ENCODE data around the gene TTC13. TPM values are rescaled to one million over a fixed set of nuclear protein-coding genes. Genes with fewer than 3 reads are reported as not detected.

TTC13 gene
- total RNA-seq, 1 experiment from 2014 or later = 12.3 TPM

GRCh38 chr1:230926182-230926581, 52.5 kb downstream of the TTC13 start:
- Histone ChIP-seq H3K9me3 (ENCODE audit: control insufficient read depth in 1 of 2, insufficient read depth in 1 of 2, low read depth in 1 of 2, low read length in 2 of 2) (no peaks in the 10 kb centered on the region), H3K27ac (ENCODE audit: low read depth, low read length) (no peak overlapping the region), H2AFZ (ENCODE audit: low read depth, low read length, poor library complexity, severe bottlenecking) (no peak overlapping the region), H3K4me1 (ENCODE audit: control insufficient read depth in 1 of 2, insufficient read depth in 2 of 2, low read length in 2 of 2) (no peaks in the 10 kb centered on the region), H3K27me3 (ENCODE audit: insufficient read depth, low read length) (no peaks in the 10 kb centered on the region), H3K36me3 (ENCODE audit: control insufficient read depth in 1 of 2, insufficient read depth in 2 of 2, low read length in 2 of 2) (peaks cover 0 to 3% of the 10 kb centered on the region in 2 experiments; a peak in 1 of 4 replicates), H3K4me2 (ENCODE audit: low read length) (no peak overlapping the region), H4K20me1 (ENCODE audit: insufficient read depth) (no peaks in the 10 kb centered on the region), H3K4me3 (replicated peaks in 1 of 2; ENCODE audit: low read depth in 1 of 2, low read length in 2 of 2) (no peak overlapping the region), H3K9ac (ENCODE audit: low read length) (no peak overlapping the region), H3K79me2 (ENCODE audit: insufficient read depth, low read length) (no peaks in the 10 kb centered on the region), H3K9me2 (ENCODE audit: insufficient read depth) (no peaks in the 10 kb centered on the region)
- ChIA-PET RAD21 (ENCODE audit: low non-redundant PET in 1 of 2, low total read pairs in 2 of 2, uncharacterized antibody in 2 of 2, unreplicated experiment in 2 of 2) (no interaction called here), POLR2A (no interaction called here), CTCF (no interaction called here)
- intact Hi-C loops (cut with micrococcal nuclease) = no loop called here
- ATAC-seq (no peak), DNase-seq (ENCODE audit: low read depth, low spot score) (no peak)
- TF ChIP-seq, protein P1, sequence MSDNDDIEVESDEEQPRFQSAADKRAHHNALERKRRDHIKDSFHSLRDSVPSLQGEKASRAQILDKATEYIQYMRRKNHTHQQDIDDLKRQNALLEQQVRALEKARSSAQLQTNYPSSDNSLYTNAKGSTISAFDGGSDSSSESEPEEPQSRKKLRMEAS (IDR thresholded peaks at IDR 0.05) = no peak
- no TSS peak for BruUV-seq (replicated peaks)

- RAD21 ChIA-PET (ENCODE audit: low non-redundant PET in 1 of 2, low total read pairs in 2 of 2, uncharacterized antibody in 2 of 2, unreplicated experiment in 2 of 2) = no interaction called here
- no peak for DNase-seq (ENCODE audit: low read depth, low spot score)
- H3K4me1 ChIP-seq (ENCODE audit: control insufficient read depth in 1 of 2, insufficient read depth in 2 of 2, low read length in 2 of 2) = no peaks in the 10 kb centered on the region
- H3K9me3 ChIP-seq (ENCODE audit: control insufficient read depth in 1 of 2, insufficient read depth in 1 of 2, low read depth in 1 of 2, low read length in 2 of 2) = no peaks in the 10 kb centered on the region
- no peak for ATAC-seq
- no peak overlapping the region for H3K4me2 ChIP-seq (ENCODE audit: low read length)
- no peaks in the 10 kb centered on the region for H4K20me1 ChIP-seq (ENCODE audit: insufficient read depth)
- H3K27me3 ChIP-seq (ENCODE audit: insufficient read depth, low read length) = no peaks in the 10 kb centered on the region
- H3K79me2 ChIP-seq (ENCODE audit: insufficient read depth, low read length) = no peaks in the 10 kb centered on the region
- POLR2A ChIA-PET = no interaction called here
- no peaks in the 10 kb centered on the region for H3K9me2 ChIP-seq (ENCODE audit: insufficient read depth)
- CTCF ChIA-PET = no interaction called here
- H3K9ac ChIP-seq (ENCODE audit: low read length) = no peak overlapping the region
- peaks cover 0 to 3% of the 10 kb centered on the region in 2 experiments; a peak in 1 of 4 replicates for H3K36me3 ChIP-seq (ENCODE audit: control insufficient read depth in 1 of 2, insufficient read depth in 2 of 2, low read length in 2 of 2)
- H3K4me3 ChIP-seq (replicated peaks in 1 of 2; ENCODE audit: low read depth in 1 of 2, low read length in 2 of 2) = no peak overlapping the region
- H3K27ac ChIP-seq (ENCODE audit: low read depth, low read length) = no peak overlapping the region
- BruUV-seq (replicated peaks) = no TSS peak
- TF ChIP-seq ATF3 (IDR thresholded peaks at IDR 0.05) (no peak), ZBTB33 (IDR thresholded peaks at IDR 0.05; ENCODE audit: extremely low read depth, insufficient replicate concordance, low read length) (no peak), SP1 (IDR thresholded peaks at IDR 0.05; ENCODE audit: low read depth) (no peak)
- H2AFZ ChIP-seq (ENCODE audit: low read depth, low read length, poor library complexity, severe bottlenecking) = no peak overlapping the region
- intact Hi-C loops (cut with micrococcal nuclease) = no loop called here
Measured at GRCh38 chr1:230925608-230926007, 53.1 kb downstream of the TTC13 start.
